ENCODE results near the gene TASP1.
A peak's percentile ranks its signal among the peaks of the same experiment; 100 is the strongest.
"Not testable (repeated sequence)": the region's sequence is repeated elsewhere in the genome, so short reads cannot be mapped to it uniquely, and the experiment has no call there.

The TASP1 gene

GRCh38 chr20:13486694-13487093 lies 152.0 kb downstream of the TASP1 start:
- DNase-seq: no peak

- DNase-seq: no peak
Measured at GRCh38 chr20:13485576-13485975, 153.2 kb downstream of the TASP1 start.

GRCh38 chr20:13485019-13485418 lies 153.7 kb downstream of the TASP1 start:
- DNase-seq: not testable (repeated sequence)

GRCh38 chr20:13483472-13483871 lies 155.3 kb downstream of the TASP1 start:
- DNase-seq: not testable (repeated sequence)

- no peak for DNase-seq
Measured at GRCh38 chr20:13478366-13478765, 160.4 kb downstream of the TASP1 start.

GRCh38 chr20:13474467-13474866 lies 164.3 kb downstream of the TASP1 start:
- DNase-seq: no peak

GRCh38 chr20:13469262-13469661 lies 169.5 kb downstream of the TASP1 start:
- no peak for DNase-seq

- DNase-seq: no peak
Measured at GRCh38 chr20:13468166-13468565, 170.6 kb downstream of the TASP1 start.

- DNase-seq: no peak
Measured at GRCh38 chr20:13464702-13465101, 174.0 kb downstream of the TASP1 start.

- DNase-seq: no peak
Measured at GRCh38 chr20:13461849-13462458, 176.8 kb downstream of the TASP1 start.

GRCh38 chr20:13458860-13459451 lies 179.8 kb downstream of the TASP1 start:
- DNase-seq: peak; percentile 32

GRCh38 chr20:13457487-13457886 lies 181.2 kb downstream of the TASP1 start:
- DNase-seq: no peak

- no peak for DNase-seq
Measured at GRCh38 chr20:13455713-13456112, 183.0 kb downstream of the TASP1 start.

GRCh38 chr20:13453367-13453766 lies 185.4 kb downstream of the TASP1 start:
- DNase-seq: no peak

- no peak for DNase-seq
Measured at GRCh38 chr20:13452470-13453124, 186.1 kb downstream of the TASP1 start.

- DNase-seq: no peak
Measured at GRCh38 chr20:13449868-13450434, 188.8 kb downstream of the TASP1 start.

GRCh38 chr20:13447385-13448180 lies 191.1 kb downstream of the TASP1 start:
- DNase-seq: no peak

GRCh38 chr20:13443690-13444089 lies 195.0 kb downstream of the TASP1 start:
- DNase-seq: no peak

GRCh38 chr20:13442986-13443385 lies 195.7 kb downstream of the TASP1 start:
- no peak for DNase-seq

- DNase-seq: no peak
Measured at GRCh38 chr20:13441388-13441787, 197.3 kb downstream of the TASP1 start.

- DNase-seq: no peak
Measured at GRCh38 chr20:13436530-13436929, 202.2 kb downstream of the TASP1 start.

GRCh38 chr20:13432126-13432525 lies 206.6 kb downstream of the TASP1 start:
- DNase-seq: no peak

- DNase-seq: peak; percentile 62
Measured at GRCh38 chr20:13430346-13431002, 208.3 kb downstream of the TASP1 start.
